Measurements from ENCODE around the gene GPR180.

GPR180 gene

GRCh38 chr13:94601446-94602431, at the start of gene GPR180:
Gene GPR180, plus strand, starts transcription at chr13:94601857. Its CDS starts 71 bp downstream, at chr13:94601928.
- Histone ChIP-seq H3K4me1 (ENCODE audit: control insufficient read depth, insufficient read depth, low read length) (peaks cover 3% of the 10 kb centered on the region), H3K4me3 (ENCODE audit: low read depth, low read length) (peak within 1 kb of the TSS; percentile 94), H3K9ac (ENCODE audit: low read depth, low read length) (peak within 1 kb of the TSS; percentile 88), H3K36me3 (ENCODE audit: control insufficient read depth, insufficient read depth, low read length) (peaks cover 18% of the 10 kb centered on the region), H3K9me3 (ENCODE audit: control insufficient read depth, insufficient read depth, low read length) (no peaks in the 10 kb centered on the region), H3K27ac (ENCODE audit: low read depth, low read length) (peak within 1 kb of the TSS; percentile 88), H3K27me3 (ENCODE audit: control insufficient read depth, insufficient read depth, low read length) (peaks cover 12% of the 10 kb centered on the region)

GRCh38 chr13:94552095-94552494, 49.6 kb upstream of the GPR180 start:
- no peaks in the 10 kb centered on the region for H3K9me3 ChIP-seq (ENCODE audit: control insufficient read depth, insufficient read depth, low read length)
- no peak overlapping the region for H3K9ac ChIP-seq (ENCODE audit: low read depth, low read length)
- no peak overlapping the region for H3K4me3 ChIP-seq (ENCODE audit: low read depth, low read length)
- peaks cover 9% of the 10 kb centered on the region for H3K4me1 ChIP-seq (ENCODE audit: control insufficient read depth, insufficient read depth, low read length)
- H3K27ac ChIP-seq (ENCODE audit: low read depth, low read length), result no peak overlapping the region
- H3K27me3 ChIP-seq (ENCODE audit: control insufficient read depth, insufficient read depth, low read length), result no peaks in the 10 kb centered on the region
- H3K36me3 ChIP-seq (ENCODE audit: control insufficient read depth, insufficient read depth, low read length), result no peaks in the 10 kb centered on the region

- Histone ChIP-seq H3K27me3 (ENCODE audit: control insufficient read depth, insufficient read depth, low read length) (no peaks in the 10 kb centered on the region), H3K4me3 (ENCODE audit: low read depth, low read length) (no peak overlapping the region), H3K27ac (ENCODE audit: low read depth, low read length) (no peak overlapping the region), H3K9ac (ENCODE audit: low read depth, low read length) (no peak overlapping the region), H3K9me3 (ENCODE audit: control insufficient read depth, insufficient read depth, low read length) (no peaks in the 10 kb centered on the region), H3K4me1 (ENCODE audit: control insufficient read depth, insufficient read depth, low read length) (0 out of 2 replicates have a peak, but pooled peaks cover 3% of the 10 kb centered on the region), H3K36me3 (ENCODE audit: control insufficient read depth, insufficient read depth, low read length) (no peaks in the 10 kb centered on the region)
These were observed 47.9 kb upstream of the GPR180 start for GRCh38 chr13:94553766-94554165.

- no peaks in the 10 kb centered on the region for H3K9me3 ChIP-seq (ENCODE audit: control insufficient read depth, insufficient read depth, low read length)
These were observed 45.6 kb upstream of the GPR180 start for GRCh38 chr13:94556041-94556440.

GRCh38 chr13:94556621-94557020, 45.0 kb upstream of the GPR180 start:
- no peak overlapping the region for H3K4me3 ChIP-seq (ENCODE audit: low read depth, low read length)
- no peaks in the 10 kb centered on the region for H3K27me3 ChIP-seq (ENCODE audit: control insufficient read depth, insufficient read depth, low read length)
- no peak overlapping the region for H3K9ac ChIP-seq (ENCODE audit: low read depth, low read length)

More at GRCh38 chr13:94556041-94556440, 45.6 kb upstream of the GPR180 start:
- Histone ChIP-seq H3K36me3 (ENCODE audit: control insufficient read depth, insufficient read depth, low read length) (no peaks in the 10 kb centered on the region), H3K27me3 (ENCODE audit: control insufficient read depth, insufficient read depth, low read length) (no peaks in the 10 kb centered on the region), H3K9ac (ENCODE audit: low read depth, low read length) (no peak overlapping the region), H3K4me3 (ENCODE audit: low read depth, low read length) (no peak overlapping the region), H3K27ac (ENCODE audit: low read depth, low read length) (no peak overlapping the region), H3K4me1 (ENCODE audit: control insufficient read depth, insufficient read depth, low read length) (no peaks in the 10 kb centered on the region)

GRCh38 chr13:94557684-94558235, 43.9 kb upstream of the GPR180 start:
- Histone ChIP-seq H3K27ac (ENCODE audit: low read depth, low read length) (no peak overlapping the region), H3K36me3 (ENCODE audit: control insufficient read depth, insufficient read depth, low read length) (no peaks in the 10 kb centered on the region), H3K4me3 (ENCODE audit: low read depth, low read length) (no peak overlapping the region), H3K4me1 (ENCODE audit: control insufficient read depth, insufficient read depth, low read length) (no peaks in the 10 kb centered on the region), H3K9ac (ENCODE audit: low read depth, low read length) (no peak overlapping the region), H3K27me3 (ENCODE audit: control insufficient read depth, insufficient read depth, low read length) (no peaks in the 10 kb centered on the region), H3K9me3 (ENCODE audit: control insufficient read depth, insufficient read depth, low read length) (no peaks in the 10 kb centered on the region)

More at GRCh38 chr13:94556621-94557020, 45.0 kb upstream of the GPR180 start:
- H3K9me3 ChIP-seq (ENCODE audit: control insufficient read depth, insufficient read depth, low read length), result no peaks in the 10 kb centered on the region
- no peak overlapping the region for H3K27ac ChIP-seq (ENCODE audit: low read depth, low read length)
- no peaks in the 10 kb centered on the region for H3K4me1 ChIP-seq (ENCODE audit: control insufficient read depth, insufficient read depth, low read length)
- no peaks in the 10 kb centered on the region for H3K36me3 ChIP-seq (ENCODE audit: control insufficient read depth, insufficient read depth, low read length)

GRCh38 chr13:94558716-94559115, 42.9 kb upstream of the GPR180 start:
- no peaks in the 10 kb centered on the region for H3K4me1 ChIP-seq (ENCODE audit: control insufficient read depth, insufficient read depth, low read length)
- H3K9me3 ChIP-seq (ENCODE audit: control insufficient read depth, insufficient read depth, low read length), result no peaks in the 10 kb centered on the region
- no peaks in the 10 kb centered on the region for H3K27me3 ChIP-seq (ENCODE audit: control insufficient read depth, insufficient read depth, low read length)
- H3K4me3 ChIP-seq (ENCODE audit: low read depth, low read length), result no peak overlapping the region
- no peak overlapping the region for H3K27ac ChIP-seq (ENCODE audit: low read depth, low read length)
- no peak overlapping the region for H3K9ac ChIP-seq (ENCODE audit: low read depth, low read length)
- no peaks in the 10 kb centered on the region for H3K36me3 ChIP-seq (ENCODE audit: control insufficient read depth, insufficient read depth, low read length)

- no peak overlapping the region for H3K27ac ChIP-seq (ENCODE audit: low read depth, low read length)
- no peaks in the 10 kb centered on the region for H3K9me3 ChIP-seq (ENCODE audit: control insufficient read depth, insufficient read depth, low read length)
- H3K9ac ChIP-seq (ENCODE audit: low read depth, low read length), result no peak overlapping the region
- no peaks in the 10 kb centered on the region for H3K4me1 ChIP-seq (ENCODE audit: control insufficient read depth, insufficient read depth, low read length)
- no peak overlapping the region for H3K4me3 ChIP-seq (ENCODE audit: low read depth, low read length)
- no peaks in the 10 kb centered on the region for H3K36me3 ChIP-seq (ENCODE audit: control insufficient read depth, insufficient read depth, low read length)
- H3K27me3 ChIP-seq (ENCODE audit: control insufficient read depth, insufficient read depth, low read length), result no peaks in the 10 kb centered on the region
These were observed 42.3 kb upstream of the GPR180 start for GRCh38 chr13:94559222-94559795.

- Histone ChIP-seq H3K27me3 (ENCODE audit: control insufficient read depth, insufficient read depth, low read length) (no peaks in the 10 kb centered on the region), H3K4me1 (ENCODE audit: control insufficient read depth, insufficient read depth, low read length) (no peaks in the 10 kb centered on the region), H3K9me3 (ENCODE audit: control insufficient read depth, insufficient read depth, low read length) (no peaks in the 10 kb centered on the region), H3K4me3 (ENCODE audit: low read depth, low read length) (no peak overlapping the region), H3K27ac (ENCODE audit: low read depth, low read length) (no peak overlapping the region), H3K36me3 (ENCODE audit: control insufficient read depth, insufficient read depth, low read length) (no peaks in the 10 kb centered on the region), H3K9ac (ENCODE audit: low read depth, low read length) (no peak overlapping the region)
These were observed 41.5 kb upstream of the GPR180 start for GRCh38 chr13:94560116-94560515.

- no peak overlapping the region for H3K27ac ChIP-seq (ENCODE audit: low read depth, low read length)
- H3K27me3 ChIP-seq (ENCODE audit: control insufficient read depth, insufficient read depth, low read length), result no peaks in the 10 kb centered on the region
- no peaks in the 10 kb centered on the region for H3K4me1 ChIP-seq (ENCODE audit: control insufficient read depth, insufficient read depth, low read length)
- H3K4me3 ChIP-seq (ENCODE audit: low read depth, low read length), result no peak overlapping the region
- H3K9ac ChIP-seq (ENCODE audit: low read depth, low read length), result no peak overlapping the region
- H3K36me3 ChIP-seq (ENCODE audit: control insufficient read depth, insufficient read depth, low read length), result no peaks in the 10 kb centered on the region
- no peaks in the 10 kb centered on the region for H3K9me3 ChIP-seq (ENCODE audit: control insufficient read depth, insufficient read depth, low read length)
These were observed 40.5 kb upstream of the GPR180 start for GRCh38 chr13:94561126-94561525.

- Histone ChIP-seq H3K4me3 (ENCODE audit: low read depth, low read length) (no peak overlapping the region), H3K9ac (ENCODE audit: low read depth, low read length) (no peak overlapping the region), H3K4me1 (ENCODE audit: control insufficient read depth, insufficient read depth, low read length) (no peaks in the 10 kb centered on the region), H3K36me3 (ENCODE audit: control insufficient read depth, insufficient read depth, low read length) (peaks cover 27% of the 10 kb centered on the region), H3K27me3 (ENCODE audit: control insufficient read depth, insufficient read depth, low read length) (no peaks in the 10 kb centered on the region), H3K27ac (ENCODE audit: low read depth, low read length) (no peak overlapping the region), H3K9me3 (ENCODE audit: control insufficient read depth, insufficient read depth, low read length) (no peaks in the 10 kb centered on the region)
These were observed 34.1 kb upstream of the GPR180 start for GRCh38 chr13:94567581-94567980.
